PC-9 (cell line): ENCODE data around the gene PSMG2.

Source experiments
- CTCF ChIP-seq: fragments of 200-600 bp; sonication (generic); conservative IDR thresholded peaks from 2 replicates; pipeline ENCODE4 v1.6.1; 2017; ENCODE audit warnings: mixed run types, antibody characterized with exemption, mild to moderate bottlenecking, moderate library complexity
- EZH2 ChIP-seq: fragments of 200-600 bp; sonication (generic); IDR thresholded peaks from 2 replicates; pipeline ENCODE4 v1.8.0; 2017; ENCODE audit warnings: antibody characterized with exemption, low read depth

- no peak for TF ChIP-seq EZH2
- TF ChIP-seq CTCF = no peak
Measured at GRCh38 chr18:12658426-12659138, 44.3 kb upstream of the PSMG2 start.
